ENCODE measurements around the gene C8G. TPM values are rescaled to one million over a fixed set of nuclear protein-coding genes. Genes with fewer than 3 reads are reported as not detected.
A peak's percentile ranks its signal among the peaks of the same experiment; 100 is the strongest.

Gene C8G
- total RNA-seq, 1 donor from 2014 or later = not detected

GRCh38 chr9:136926749-136927148, 18.3 kb upstream of the C8G start:
- Histone ChIP-seq H3K4me3 (no peak overlapping the region), H3K4me1 (peaks cover 8% of the 10 kb centered on the region), H3K9me3 (no peaks in the 10 kb centered on the region), H3K36me3 (peaks cover 0 to 17% of the 10 kb centered on the region in 2 donors), H3K27ac (no peak overlapping the region), H3K27me3 (no peaks in the 10 kb centered on the region)
- intact Hi-C loops (cut with DNase I) = no loop called here
- TF ChIP-seq, protein P1, sequence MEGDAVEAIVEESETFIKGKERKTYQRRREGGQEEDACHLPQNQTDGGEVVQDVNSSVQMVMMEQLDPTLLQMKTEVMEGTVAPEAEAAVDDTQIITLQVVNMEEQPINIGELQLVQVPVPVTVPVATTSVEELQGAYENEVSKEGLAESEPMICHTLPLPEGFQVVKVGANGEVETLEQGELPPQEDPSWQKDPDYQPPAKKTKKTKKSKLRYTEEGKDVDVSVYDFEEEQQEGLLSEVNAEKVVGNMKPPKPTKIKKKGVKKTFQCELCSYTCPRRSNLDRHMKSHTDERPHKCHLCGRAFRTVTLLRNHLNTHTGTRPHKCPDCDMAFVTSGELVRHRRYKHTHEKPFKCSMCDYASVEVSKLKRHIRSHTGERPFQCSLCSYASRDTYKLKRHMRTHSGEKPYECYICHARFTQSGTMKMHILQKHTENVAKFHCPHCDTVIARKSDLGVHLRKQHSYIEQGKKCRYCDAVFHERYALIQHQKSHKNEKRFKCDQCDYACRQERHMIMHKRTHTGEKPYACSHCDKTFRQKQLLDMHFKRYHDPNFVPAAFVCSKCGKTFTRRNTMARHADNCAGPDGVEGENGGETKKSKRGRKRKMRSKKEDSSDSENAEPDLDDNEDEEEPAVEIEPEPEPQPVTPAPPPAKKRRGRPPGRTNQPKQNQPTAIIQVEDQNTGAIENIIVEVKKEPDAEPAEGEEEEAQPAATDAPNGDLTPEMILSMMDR (IDR thresholded peaks at IDR 0.05) = no peak
- no peak for TF ChIP-seq POLR2AphosphoS5 (IDR thresholded peaks at IDR 0.05; ENCODE audit: insufficient read depth in 1 of 2, low read depth in 1 of 2)
- no peak for TF ChIP-seq POLR2A (IDR thresholded peaks at IDR 0.05)
- DNase-seq (ENCODE audit: extremely low spot score in 2 of 2) = no peak

GRCh38 chr9:136927343-136928271, 17.4 kb upstream of the C8G start:
- DNase-seq (ENCODE audit: extremely low spot score in 2 of 2) = no peak
- Histone ChIP-seq H3K36me3 (peaks cover 0 to 12% of the 10 kb centered on the region in 2 donors), H3K4me1 (peaks cover 8% of the 10 kb centered on the region), H3K4me3 (no peak overlapping the region), H3K9me3 (no peaks in the 10 kb centered on the region), H3K27me3 (no peaks in the 10 kb centered on the region), H3K27ac (no peak overlapping the region)
- TF ChIP-seq POLR2AphosphoS5 (IDR thresholded peaks at IDR 0.05; ENCODE audit: insufficient read depth in 1 of 2, low read depth in 1 of 2) (no peak), POLR2A (IDR thresholded peaks at IDR 0.05) (no peak)
- TF ChIP-seq, protein P1 (IDR thresholded peaks at IDR 0.05) = no peak
- intact Hi-C loops (cut with DNase I) = no loop called here

- H3K36me3 ChIP-seq = peaks cover 0 to 12% of the 10 kb centered on the region in 2 donors
- intact Hi-C loops (cut with DNase I) = no loop called here
- H3K4me3 ChIP-seq = no peak overlapping the region
- DNase-seq (ENCODE audit: extremely low spot score in 2 of 2) = no peak
- H3K4me1 ChIP-seq = peaks cover 8% of the 10 kb centered on the region
- H3K9me3 ChIP-seq = no peaks in the 10 kb centered on the region
- TF ChIP-seq POLR2AphosphoS5 (IDR thresholded peaks at IDR 0.05; ENCODE audit: insufficient read depth in 1 of 2, low read depth in 1 of 2) (no peak), POLR2A (IDR thresholded peaks at IDR 0.05) (no peak)
- TF ChIP-seq, protein P1 (IDR thresholded peaks at IDR 0.05) = no peak
- no peaks in the 10 kb centered on the region for H3K27me3 ChIP-seq
- H3K27ac ChIP-seq = peak overlapping the region; percentile 5
Observed at GRCh38 chr9:136928591-136928990, 16.5 kb upstream of the C8G start.

DNA sequence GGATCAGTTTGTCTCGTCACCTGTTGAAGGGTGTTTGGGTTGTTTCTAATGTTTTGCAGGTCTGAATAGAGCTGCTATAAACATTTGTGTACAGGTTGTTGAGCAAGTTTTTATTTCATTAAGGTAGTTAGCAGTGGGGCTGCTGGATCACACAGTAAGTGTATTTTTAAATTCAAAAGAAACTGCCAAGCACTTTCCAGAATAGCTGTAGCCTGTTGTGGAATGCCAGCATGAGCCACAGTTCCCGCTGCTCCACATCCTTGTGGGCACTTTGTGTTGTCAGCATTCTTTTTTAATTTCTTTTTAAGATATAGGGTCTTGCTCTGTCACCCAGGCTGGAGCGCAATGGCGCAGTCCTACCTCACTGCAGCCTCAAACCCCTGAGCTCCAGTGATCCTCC, 15.0 kb upstream of the C8G start:
- Histone ChIP-seq H3K4me3 (no peak overlapping the region), H3K27ac (no peak overlapping the region), H3K36me3 (peaks cover 0 to 7% of the 10 kb centered on the region in 2 donors), H3K4me1 (peaks cover 8% of the 10 kb centered on the region), H3K27me3 (no peaks in the 10 kb centered on the region), H3K9me3 (no peaks in the 10 kb centered on the region)
- DNase-seq (ENCODE audit: extremely low spot score in 2 of 2) = no peak
- intact Hi-C loops (cut with DNase I) = no loop called here
- TF ChIP-seq POLR2A (IDR thresholded peaks at IDR 0.05) (no peak), POLR2AphosphoS5 (IDR thresholded peaks at IDR 0.05; ENCODE audit: insufficient read depth in 1 of 2, low read depth in 1 of 2) (no peak)
- TF ChIP-seq, protein P1 (IDR thresholded peaks at IDR 0.05) = no peak

DNA sequence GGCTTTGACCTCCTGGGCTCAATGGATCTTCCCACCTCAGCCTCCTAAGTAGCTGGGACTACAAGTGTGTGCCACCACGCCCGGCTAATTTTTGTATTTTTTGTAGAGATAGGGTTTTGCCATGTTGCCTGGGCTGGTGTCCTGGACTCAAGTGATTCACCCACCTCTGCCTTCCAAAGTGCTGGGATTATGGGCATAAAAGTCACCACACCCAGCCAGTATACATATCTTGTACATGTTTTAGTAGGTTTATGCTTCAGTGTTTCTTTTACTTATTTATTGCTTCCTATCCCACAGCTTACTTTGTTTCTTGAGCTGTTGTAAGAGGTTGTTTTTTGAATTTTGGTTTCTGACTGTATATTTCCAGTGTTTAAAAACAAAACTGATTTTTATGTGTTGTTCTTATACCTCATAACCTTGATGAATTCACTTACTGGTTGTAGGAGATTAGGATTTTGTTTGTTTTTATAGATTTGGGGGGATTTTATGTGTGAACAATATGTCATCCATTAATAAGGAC, 13.4 kb upstream of the C8G start:
- Histone ChIP-seq H3K27ac (no peak overlapping the region), H3K4me1 (peaks cover 8% of the 10 kb centered on the region), H3K9me3 (no peaks in the 10 kb centered on the region), H3K27me3 (no peaks in the 10 kb centered on the region), H3K4me3 (no peak overlapping the region), H3K36me3 (peaks cover 0 to 3% of the 10 kb centered on the region in 2 donors)
- intact Hi-C loops (cut with DNase I) = no loop called here
- no peak for DNase-seq (ENCODE audit: extremely low spot score in 2 of 2)
- no peak for TF ChIP-seq POLR2AphosphoS5 (IDR thresholded peaks at IDR 0.05; ENCODE audit: insufficient read depth in 1 of 2, low read depth in 1 of 2)
- TF ChIP-seq POLR2A (IDR thresholded peaks at IDR 0.05) = no peak
- TF ChIP-seq, protein P1 (IDR thresholded peaks at IDR 0.05) = no peak

All from vagina (tissue), 2 donors.